ENCODE measurements around the gene ARSI. TPM values are rescaled to one million over a fixed set of nuclear protein-coding genes. Genes with fewer than 3 reads are reported as not detected.

Gene ARSI
- total and polyA plus RNA-seq, 2 donors (not counting 3 experiments of a cell fraction or from before 2014, with no cell fraction given): 0.17 to 0.20 TPM

GRCh38 chr5:150255659-150256409 is 46.9 kb downstream of the ARSI start:
- BruUV-seq (replicated peaks): no TSS peak

More at GRCh38 chr5:150255659-150256409, 46.9 kb downstream of the ARSI start:
- H3K9me3 ChIP-seq (replicated peaks; ENCODE audit: control insufficient read depth, insufficient read depth, low read length): no peaks in the 10 kb centered on the region
- ChIA-PET CTCF (interaction anchor here (1.0 to 2.5 kb wide), 3 partner anchors 10 to 56 kb away, joined by 3 to 7 read pairs (median 3); no protein-coding TSS in a partner anchor), POLR2A (no interaction called here)
- no peak for TF ChIP-seq EZH2 (IDR thresholded peaks at IDR 0.05; ENCODE audit: borderline replicate concordance, low read depth, low read length, severe bottlenecking)
- no peak for TF ChIP-seq POLR2A (IDR thresholded peaks at IDR 0.05; ENCODE audit: low read depth, low read length)
- no peak for TF ChIP-seq JUN (IDR thresholded peaks at IDR 0.05; ENCODE audit: borderline replicate concordance, insufficient read depth, insufficient read length, low read depth)
- TF ChIP-seq POLR2AphosphoS5 (IDR thresholded peaks at IDR 0.05; ENCODE audit: insufficient read depth, low read depth, low read length): no peak
- TF ChIP-seq CTCF (IDR thresholded peaks at IDR 0.05; ENCODE audit: extremely low read depth in 1 of 2, insufficient read depth in 1 of 2, low read depth in 1 of 2, low read length in 2 of 2): no peak
- no peak for TF ChIP-seq FOS (IDR thresholded peaks at IDR 0.05; ENCODE audit: borderline replicate concordance, insufficient read depth, low read length)
- TF ChIP-seq GATA2 (IDR thresholded peaks at IDR 0.05; ENCODE audit: insufficient read depth, insufficient read length, low read depth, low read length): no peak
- no peak for TF ChIP-seq MYC (IDR thresholded peaks at IDR 0.05; ENCODE audit: low read depth, low read length)
- no peak for TF ChIP-seq MAX (IDR thresholded peaks at IDR 0.05; ENCODE audit: insufficient read depth, insufficient read length)
- H3K4me3 ChIP-seq (replicated peaks in 1 of 3; ENCODE audit: insufficient read depth in 1 of 3, low read depth in 1 of 3, low read length in 3 of 3): no peak overlapping the region
- no peaks in the 10 kb centered on the region for H3K36me3 ChIP-seq (ENCODE audit: control insufficient read depth in 2 of 2, extremely low read depth in 1 of 2, insufficient read depth in 2 of 2, low read length in 2 of 2)
- H4K20me1 ChIP-seq (replicated peaks; ENCODE audit: control insufficient read depth, extremely low read depth, insufficient read depth, low read length): no peaks in the 10 kb centered on the region
- no peaks in the 10 kb centered on the region for H3K27me3 ChIP-seq (ENCODE audit: control insufficient read depth in 2 of 2, insufficient read depth in 2 of 2, low read length in 2 of 2)
- H3K4me2 ChIP-seq (ENCODE audit: insufficient read depth, low read length): no peak overlapping the region
- dilution Hi-C loops (cut with MboI; ENCODE audit: extremely low pct_ligation_motif_present, low sequenced_read_pairs): no loop called here
- H3K9me1 ChIP-seq (replicated peaks; ENCODE audit: control insufficient read depth, extremely low read depth, insufficient read depth, low read length): no peaks in the 10 kb centered on the region
- peak; percentile 41 for DNase-seq (ENCODE audit: low read depth, low spot score)
- no peak overlapping the region for H3K9ac ChIP-seq (replicated peaks; ENCODE audit: extremely low read depth, insufficient read depth, low read length)
- H3K4me1 ChIP-seq (ENCODE audit: control insufficient read depth, extremely low read depth, insufficient read depth, low read length): no peaks in the 10 kb centered on the region
- H3K27ac ChIP-seq (ENCODE audit: insufficient read depth, low read depth, low read length): no peak overlapping the region
- peak; percentile 44 for FAIRE-seq
- H3K79me2 ChIP-seq (ENCODE audit: control insufficient read depth, insufficient read depth, low read length): no peaks in the 10 kb centered on the region
- intact Hi-C loops (cut with micrococcal nuclease): no loop called here
- H2AFZ ChIP-seq (ENCODE audit: low read depth, low read length): no peak overlapping the region

All from endothelial cell of umbilical vein (primary cell).